NCI-H446 (cell line): ENCODE measurements around the gene KIAA1755.

Experiments used
- DNase-seq, 2 experiments: peaks; one replicate each; lab custom pipeline; 2025; lab: John Stamatoyannopoulos, UW

The KIAA1755 gene

GRCh38 chr20:38241201-38241600 lies 19.3 kb downstream of the KIAA1755 start:
- DNase-seq = no peak

- no peak for DNase-seq
These were observed 21.1 kb downstream of the KIAA1755 start for GRCh38 chr20:38239441-38239840.

GRCh38 chr20:38238829-38239228 lies 21.7 kb downstream of the KIAA1755 start:
- DNase-seq = no peak

GRCh38 chr20:38237381-38237780 lies 23.2 kb downstream of the KIAA1755 start:
- no peak for DNase-seq

GRCh38 chr20:38231531-38232121 lies 28.9 kb downstream of the KIAA1755 start:
- DNase-seq = no peak

- no peak for DNase-seq
These were observed 29.5 kb downstream of the KIAA1755 start for GRCh38 chr20:38230957-38231526.

- no peak for DNase-seq
These were observed 30.3 kb downstream of the KIAA1755 start for GRCh38 chr20:38230253-38230551.

GRCh38 chr20:38229376-38230252 lies 30.9 kb downstream of the KIAA1755 start:
- DNase-seq = no peak

GRCh38 chr20:38228436-38228835 lies 32.1 kb downstream of the KIAA1755 start:
- no peak for DNase-seq

GRCh38 chr20:38227420-38228360 lies 32.8 kb downstream of the KIAA1755 start:
- DNase-seq = no peak

- DNase-seq = no peak
These were observed 34.0 kb downstream of the KIAA1755 start for GRCh38 chr20:38226553-38226952.

- DNase-seq = no peak
These were observed 34.7 kb downstream of the KIAA1755 start for GRCh38 chr20:38225900-38226263.

- DNase-seq = no peak
These were observed 35.2 kb downstream of the KIAA1755 start for GRCh38 chr20:38225240-38225899.

GRCh38 chr20:38224531-38224930 lies 36.0 kb downstream of the KIAA1755 start:
- no peak for DNase-seq

GRCh38 chr20:38223743-38224100 lies 36.8 kb downstream of the KIAA1755 start:
- no peak for DNase-seq

GRCh38 chr20:38222923-38223742 lies 37.4 kb downstream of the KIAA1755 start:
- no peak for DNase-seq

- peak; percentile 34 to 39 for DNase-seq
These were observed 38.2 kb downstream of the KIAA1755 start for GRCh38 chr20:38222231-38222922.

- peak; percentile 26 to 71 for DNase-seq
These were observed 39.4 kb downstream of the KIAA1755 start for GRCh38 chr20:38221119-38221589.

- DNase-seq = no peak
These were observed 39.9 kb downstream of the KIAA1755 start for GRCh38 chr20:38220587-38221118.
